GM19099 (cell line): Measurements from ENCODE around the gene KRT5.

ENCODE experiments used
- POLR2A ChIP-seq: IDR thresholded peaks from 3 replicates; pipeline ENCODE4 v1.6.1; 2011; ENCODE audit warnings: low read depth; ENCODE audit not compliant: insufficient read length; ENCODE audit errors: extremely low read depth

The KRT5 gene

GRCh38 chr12:52529417-52529816 lies 9.2 kb upstream of the KRT5 start:
- TF ChIP-seq POLR2A, result no peak

GRCh38 chr12:52528641-52529143 lies 8.5 kb upstream of the KRT5 start:
- TF ChIP-seq POLR2A, result no peak

GRCh38 chr12:52527121-52527800 lies 7.1 kb upstream of the KRT5 start:
- TF ChIP-seq POLR2A, result no peak

GRCh38 chr12:52526511-52526951 lies 6.3 kb upstream of the KRT5 start:
- no peak for TF ChIP-seq POLR2A

- no peak for TF ChIP-seq POLR2A
Measured at GRCh38 chr12:52525661-52526499, 5.7 kb upstream of the KRT5 start.

GRCh38 chr12:52524898-52525591 lies 4.9 kb upstream of the KRT5 start:
- no peak for TF ChIP-seq POLR2A

- no peak for TF ChIP-seq POLR2A
Measured at GRCh38 chr12:52524241-52524897, 4.2 kb upstream of the KRT5 start.

GRCh38 chr12:52523824-52524223 lies 3.6 kb upstream of the KRT5 start:
- TF ChIP-seq POLR2A, result no peak

GRCh38 chr12:52522346-52523011 lies 2.3 kb upstream of the KRT5 start:
- no peak for TF ChIP-seq POLR2A

GRCh38 chr12:52521568-52522266 lies 1.5 kb upstream of the KRT5 start:
- TF ChIP-seq POLR2A, result no peak

- TF ChIP-seq POLR2A, result no peak
Measured at GRCh38 chr12:52521175-52521567, 977 bp upstream of the KRT5 start.

- TF ChIP-seq POLR2A, result no peak
Measured at GRCh38 chr12:52519387-52519703, 849 bp downstream of the KRT5 start.

GRCh38 chr12:52518574-52519386 lies 1.4 kb downstream of the KRT5 start:
- TF ChIP-seq POLR2A, result no peak
